ENCODE results near the gene BDNF. TPM values are rescaled to one million over a fixed set of nuclear protein-coding genes. Genes with fewer than 3 reads are reported as not detected.

The BDNF gene
- total RNA-seq, 4 donors from 2014 or later: 0.14 to 0.64 TPM; not detected in 2

DNA sequence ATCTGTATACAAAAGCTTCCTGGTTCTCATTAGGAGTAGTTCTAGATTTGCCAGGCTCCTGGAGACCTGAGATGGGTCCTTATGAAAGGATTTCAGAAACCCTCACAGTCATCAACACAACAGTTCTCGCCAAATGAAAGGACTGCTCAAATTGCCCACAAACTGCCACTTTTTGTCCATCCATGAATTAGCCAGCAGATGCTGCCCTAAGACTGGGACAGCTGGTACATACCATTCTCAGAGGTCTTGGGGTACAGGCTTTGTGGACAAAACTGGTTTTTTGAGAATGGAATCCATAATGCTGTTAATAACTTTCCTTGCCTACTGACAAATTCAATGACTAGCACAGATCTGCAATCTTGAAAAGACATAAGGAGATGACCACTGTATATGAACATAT lies 23.4 kb upstream of the BDNF start:
- in situ Hi-C loops (cut with MboI; ENCODE audit: low pct_ligation_motif_present in 1 of 4, low pct_unique_long_range_greater_than_20kb in 1 of 4, low sequenced_read_pairs in 3 of 4) (loop anchor here in 3 of 4 donors (25.0 kb wide), 3 partner anchors 111 to 964 kb away; no protein-coding TSS in a partner anchor), intact Hi-C loops (cut with DNase I; ENCODE audit: low total_unique reads) (no loop called here)
- H3K27me3 ChIP-seq: peaks cover 73% of the 10 kb centered on the region
- no peak for DNase-seq
- 85 to 86% methylated on average over 1 of the region's 1 CpG for WGBS, 2 donors (ENCODE audit: low coverage in 1 of 2)
- H3K4me1 ChIP-seq: peaks cover 14 to 26% (median 19%) of the 10 kb centered on the region in 4 donors
- H3K4me3 ChIP-seq: no peak overlapping the region
- no peak for TF ChIP-seq EP300 (IDR thresholded peaks at IDR 0.05; ENCODE audit: low read depth)
- TF ChIP-seq POLR2AphosphoS5 (IDR thresholded peaks at IDR 0.05): no peak
- TF ChIP-seq, protein P1, sequence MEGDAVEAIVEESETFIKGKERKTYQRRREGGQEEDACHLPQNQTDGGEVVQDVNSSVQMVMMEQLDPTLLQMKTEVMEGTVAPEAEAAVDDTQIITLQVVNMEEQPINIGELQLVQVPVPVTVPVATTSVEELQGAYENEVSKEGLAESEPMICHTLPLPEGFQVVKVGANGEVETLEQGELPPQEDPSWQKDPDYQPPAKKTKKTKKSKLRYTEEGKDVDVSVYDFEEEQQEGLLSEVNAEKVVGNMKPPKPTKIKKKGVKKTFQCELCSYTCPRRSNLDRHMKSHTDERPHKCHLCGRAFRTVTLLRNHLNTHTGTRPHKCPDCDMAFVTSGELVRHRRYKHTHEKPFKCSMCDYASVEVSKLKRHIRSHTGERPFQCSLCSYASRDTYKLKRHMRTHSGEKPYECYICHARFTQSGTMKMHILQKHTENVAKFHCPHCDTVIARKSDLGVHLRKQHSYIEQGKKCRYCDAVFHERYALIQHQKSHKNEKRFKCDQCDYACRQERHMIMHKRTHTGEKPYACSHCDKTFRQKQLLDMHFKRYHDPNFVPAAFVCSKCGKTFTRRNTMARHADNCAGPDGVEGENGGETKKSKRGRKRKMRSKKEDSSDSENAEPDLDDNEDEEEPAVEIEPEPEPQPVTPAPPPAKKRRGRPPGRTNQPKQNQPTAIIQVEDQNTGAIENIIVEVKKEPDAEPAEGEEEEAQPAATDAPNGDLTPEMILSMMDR (IDR thresholded peaks at IDR 0.05): no peak
- no peak for TF ChIP-seq POLR2A (IDR thresholded peaks at IDR 0.05)
- H3K27ac ChIP-seq: no peak overlapping the region
- no peaks in the 10 kb centered on the region for H3K36me3 ChIP-seq
- H3K9me3 ChIP-seq: no peaks in the 10 kb centered on the region

DNA sequence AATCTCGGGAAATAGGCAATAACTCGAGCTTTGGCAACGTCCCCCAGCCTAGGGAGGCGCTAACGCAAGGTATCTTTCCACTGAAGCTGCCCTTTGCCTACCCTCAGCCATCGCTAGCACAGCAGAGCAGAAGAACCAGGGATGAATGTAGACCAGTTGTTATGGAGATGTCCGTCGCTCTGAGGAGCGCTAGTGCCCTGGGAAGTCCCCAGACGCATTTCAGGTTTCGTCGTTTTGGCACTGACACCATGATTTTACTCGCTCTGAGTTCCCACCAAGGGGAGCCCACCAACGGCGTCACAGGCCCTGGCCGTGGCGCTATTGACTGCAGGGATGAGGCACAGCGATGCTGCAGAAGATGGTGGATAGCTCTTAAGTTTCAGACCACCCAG lies 22.7 kb upstream of the BDNF start:
- intact Hi-C loops (cut with DNase I; ENCODE audit: low total_unique reads) (no loop called here), in situ Hi-C loops (cut with MboI; ENCODE audit: low pct_ligation_motif_present in 1 of 4, low pct_unique_long_range_greater_than_20kb in 1 of 4, low sequenced_read_pairs in 3 of 4) (loop anchor here in 3 of 4 donors (25.0 kb wide), 3 partner anchors 111 to 964 kb away; no protein-coding TSS in a partner anchor)
- no peaks in the 10 kb centered on the region for H3K9me3 ChIP-seq
- peaks cover 14 to 30% (median 26%) of the 10 kb centered on the region in 4 donors for H3K4me1 ChIP-seq
- no peak for DNase-seq
- TF ChIP-seq EP300 (IDR thresholded peaks at IDR 0.05; ENCODE audit: low read depth): no peak
- no peak for TF ChIP-seq POLR2A (IDR thresholded peaks at IDR 0.05)
- no peak for TF ChIP-seq POLR2AphosphoS5 (IDR thresholded peaks at IDR 0.05)
- TF ChIP-seq, protein P1 (IDR thresholded peaks at IDR 0.05): no peak
- no peaks in the 10 kb centered on the region for H3K36me3 ChIP-seq
- H3K4me3 ChIP-seq: peak overlapping the region in 2 of 4 donors; percentile 28 to 48
- no peak overlapping the region for H3K27ac ChIP-seq
- 6% methylated on average over 6 to 18 of the region's 18 CpGs for WGBS, 2 donors (ENCODE audit: low coverage in 1 of 2)
- H3K27me3 ChIP-seq: peaks cover 80% of the 10 kb centered on the region

DNA sequence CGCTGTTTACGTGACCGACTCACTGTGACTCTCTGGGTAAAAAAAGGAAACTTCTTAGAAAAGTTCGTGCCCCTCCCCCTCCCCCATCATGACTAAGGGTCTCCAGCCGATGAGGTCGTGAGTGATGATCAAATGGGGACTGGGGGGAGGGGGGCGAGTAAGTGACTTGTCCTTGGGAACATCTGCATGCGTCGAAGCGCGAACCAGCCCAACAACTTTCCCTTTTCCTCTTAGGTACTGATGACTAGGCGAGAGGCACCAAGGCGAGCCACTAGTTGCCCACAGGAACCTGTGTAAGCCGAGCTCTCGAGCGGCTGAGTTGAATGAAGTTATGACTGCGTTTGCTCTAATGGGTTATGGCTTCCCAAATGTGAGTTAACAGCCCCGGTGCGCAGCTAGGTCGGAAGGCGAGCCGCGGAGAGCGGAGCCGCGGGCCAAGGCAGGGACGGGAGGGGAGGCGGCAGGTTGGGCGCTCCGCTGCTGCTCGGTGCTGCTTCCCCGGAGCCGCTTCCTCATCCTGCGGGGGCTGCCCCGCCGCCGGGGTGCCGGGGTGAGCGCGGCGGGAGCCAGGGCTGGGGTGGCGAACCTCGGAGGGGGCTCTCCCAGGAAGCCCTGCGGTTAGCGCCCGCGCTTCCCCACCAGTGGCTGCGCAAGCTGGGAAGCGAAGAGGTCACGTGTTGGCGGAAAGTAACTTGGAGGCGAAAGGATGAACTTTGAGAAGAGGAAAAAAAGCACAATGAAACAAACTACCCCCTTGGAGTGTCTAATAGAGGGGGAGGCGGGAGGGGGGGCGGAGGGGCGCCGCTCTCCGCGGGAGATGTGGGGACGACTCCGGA lies 22.1 kb upstream of the BDNF start:
- whole genome bisulfite sequencing, 2 donors (ENCODE audit: low coverage in 1 of 2): 5% methylated on average over 55 of the region's 60 CpGs; no CpG with 5 or more reads in 1 of the 2 donors
- Histone ChIP-seq H3K27me3 (peaks cover 86% of the 10 kb centered on the region), H3K27ac (no peak overlapping the region), H3K36me3 (no peaks in the 10 kb centered on the region), H3K9me3 (no peaks in the 10 kb centered on the region), H3K4me3 (peak overlapping the region in 3 of 4 donors; percentile 19 to 48 (median 28)), H3K4me1 (peaks cover 14 to 31% (median 27%) of the 10 kb centered on the region in 4 donors)
- in situ Hi-C loops (cut with MboI; ENCODE audit: low pct_ligation_motif_present in 1 of 4, low pct_unique_long_range_greater_than_20kb in 1 of 4, low sequenced_read_pairs in 3 of 4): loop anchor here in 3 of 4 donors (25.0 kb wide), 3 partner anchors 110 to 965 kb away; no protein-coding TSS in a partner anchor
- TF ChIP-seq, protein P1 (IDR thresholded peaks at IDR 0.05): no peak
- no peak for TF ChIP-seq POLR2AphosphoS5 (IDR thresholded peaks at IDR 0.05)
- no peak for TF ChIP-seq POLR2A (IDR thresholded peaks at IDR 0.05)
- TF ChIP-seq EP300 (IDR thresholded peaks at IDR 0.05; ENCODE audit: low read depth): no peak
- intact Hi-C loops (cut with DNase I; ENCODE audit: low total_unique reads): no loop called here
- peak; percentile 7 for DNase-seq
